Measurements from ENCODE around the gene SCARB1.
A peak's percentile ranks its signal among the peaks of the same experiment; 100 is the strongest.

The SCARB1 gene

DNA sequence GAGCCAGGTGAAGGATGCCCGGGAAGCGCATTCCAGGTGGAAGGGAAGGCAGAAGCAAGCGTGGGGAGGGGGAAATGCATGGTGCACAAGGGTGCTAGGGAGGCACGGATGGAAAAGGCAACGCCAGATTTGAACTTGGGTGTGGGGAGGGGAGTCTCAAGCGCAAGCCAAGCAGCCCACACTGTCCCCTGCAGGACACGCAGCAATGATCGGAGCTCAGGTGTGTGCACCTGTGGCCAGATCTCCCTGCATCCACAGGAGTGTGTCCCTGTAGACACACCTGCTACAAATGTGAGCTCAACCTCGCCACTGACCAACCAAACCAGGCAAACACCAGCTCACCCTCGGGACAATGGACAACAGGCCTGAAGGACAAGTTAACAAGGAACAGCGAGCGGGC is 63.2 kb downstream of the SCARB1 start:
- no peak overlapping the region for H3K4me3 ChIP-seq (ENCODE audit: low read length)
- peaks cover 3% of the 10 kb centered on the region for H3K4me1 ChIP-seq (ENCODE audit: control insufficient read depth, insufficient read depth, low read length)
- no peak overlapping the region for H3K9ac ChIP-seq (ENCODE audit: low read length)
- H3K27me3 ChIP-seq (ENCODE audit: control insufficient read depth, insufficient read depth, low read length), result no peaks in the 10 kb centered on the region
- no peaks in the 10 kb centered on the region for H3K36me3 ChIP-seq (ENCODE audit: control insufficient read depth, insufficient read depth, low read length)
- H3K27ac ChIP-seq (ENCODE audit: low read depth, low read length), result no peak overlapping the region

DNA sequence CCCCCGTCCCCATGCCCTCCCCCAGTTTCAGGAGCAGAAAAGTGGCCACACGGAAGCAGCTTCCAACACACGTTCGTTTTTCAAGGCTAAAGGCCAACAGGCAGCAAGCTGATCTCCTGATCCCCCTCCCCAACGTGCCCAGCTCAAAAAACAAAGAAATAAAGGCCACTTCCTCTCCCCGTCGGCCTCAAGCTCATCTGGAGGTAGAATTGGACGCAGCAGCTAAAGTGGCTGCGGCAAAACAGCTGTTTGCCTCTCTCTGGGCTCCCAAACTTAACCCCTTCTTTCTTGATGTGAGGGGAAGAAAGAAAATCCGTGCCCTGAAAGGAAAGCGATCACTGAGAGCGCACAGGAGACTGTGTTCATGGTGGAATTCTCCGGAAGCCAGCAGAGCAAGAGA is 66.3 kb downstream of the SCARB1 start:
- H3K4me1 ChIP-seq (ENCODE audit: control insufficient read depth, insufficient read depth, low read length), result no peaks in the 10 kb centered on the region
- H3K27ac ChIP-seq (ENCODE audit: low read depth, low read length), result no peak overlapping the region
- no peaks in the 10 kb centered on the region for H3K27me3 ChIP-seq (ENCODE audit: control insufficient read depth, insufficient read depth, low read length)
- H3K36me3 ChIP-seq (ENCODE audit: control insufficient read depth, insufficient read depth, low read length), result no peaks in the 10 kb centered on the region
- no peak overlapping the region for H3K9ac ChIP-seq (ENCODE audit: low read length)
- no peak overlapping the region for H3K4me3 ChIP-seq (ENCODE audit: low read length)

- H3K4me1 ChIP-seq (ENCODE audit: control insufficient read depth, insufficient read depth, low read length), result no peaks in the 10 kb centered on the region
- H3K27me3 ChIP-seq (ENCODE audit: control insufficient read depth, insufficient read depth, low read length), result no peaks in the 10 kb centered on the region
- no peak overlapping the region for H3K4me3 ChIP-seq (ENCODE audit: low read length)
- no peak overlapping the region for H3K27ac ChIP-seq (ENCODE audit: low read depth, low read length)
- H3K36me3 ChIP-seq (ENCODE audit: control insufficient read depth, insufficient read depth, low read length), result no peaks in the 10 kb centered on the region
- H3K9ac ChIP-seq (ENCODE audit: low read length), result no peak overlapping the region
Measured at GRCh38 chr12:124796303-124796960, 67.2 kb downstream of the SCARB1 start.

GRCh38 chr12:124795081-124795948 is 68.3 kb downstream of the SCARB1 start:
- Histone ChIP-seq H3K27me3 (ENCODE audit: control insufficient read depth, insufficient read depth, low read length) (no peaks in the 10 kb centered on the region), H3K4me3 (ENCODE audit: low read length) (no peak overlapping the region), H3K9ac (ENCODE audit: low read length) (no peak overlapping the region), H3K4me1 (ENCODE audit: control insufficient read depth, insufficient read depth, low read length) (no peaks in the 10 kb centered on the region), H3K27ac (ENCODE audit: low read depth, low read length) (no peak overlapping the region), H3K36me3 (ENCODE audit: control insufficient read depth, insufficient read depth, low read length) (no peaks in the 10 kb centered on the region)

GRCh38 chr12:124792961-124793441 is 70.7 kb downstream of the SCARB1 start:
- H3K27me3 ChIP-seq (ENCODE audit: control insufficient read depth, insufficient read depth, low read length), result no peaks in the 10 kb centered on the region
- H3K9ac ChIP-seq (ENCODE audit: low read length), result no peak overlapping the region
- H3K4me1 ChIP-seq (ENCODE audit: control insufficient read depth, insufficient read depth, low read length), result no peaks in the 10 kb centered on the region
- no peaks in the 10 kb centered on the region for H3K36me3 ChIP-seq (ENCODE audit: control insufficient read depth, insufficient read depth, low read length)
- no peak overlapping the region for H3K4me3 ChIP-seq (ENCODE audit: low read length)
- H3K27ac ChIP-seq (ENCODE audit: low read depth, low read length), result no peak overlapping the region

DNA sequence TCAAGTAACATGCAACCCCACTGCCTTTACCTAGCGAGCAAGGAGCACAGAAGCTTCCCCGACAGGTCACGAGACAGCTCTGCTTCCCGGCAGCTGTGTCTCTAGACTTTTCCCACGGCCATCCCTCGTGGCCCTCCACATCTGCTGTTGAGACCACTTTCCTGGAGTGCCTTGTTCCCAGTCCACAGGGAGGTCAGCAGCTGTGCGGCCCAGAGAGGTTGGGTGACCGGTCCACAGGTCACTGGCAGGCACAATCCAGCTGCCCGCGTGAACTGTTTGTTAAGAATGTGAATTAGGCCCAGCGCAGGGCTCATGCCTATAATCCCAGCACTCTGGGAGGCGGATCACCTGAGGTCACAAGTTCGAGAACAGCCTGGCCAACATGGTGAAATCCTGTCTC is 71.5 kb downstream of the SCARB1 start:
- H3K36me3 ChIP-seq (ENCODE audit: control insufficient read depth, insufficient read depth, low read length), result no peaks in the 10 kb centered on the region
- H3K27ac ChIP-seq (ENCODE audit: low read depth, low read length), result no peak overlapping the region
- no peaks in the 10 kb centered on the region for H3K4me1 ChIP-seq (ENCODE audit: control insufficient read depth, insufficient read depth, low read length)
- no peaks in the 10 kb centered on the region for H3K27me3 ChIP-seq (ENCODE audit: control insufficient read depth, insufficient read depth, low read length)
- no peak overlapping the region for H3K9ac ChIP-seq (ENCODE audit: low read length)
- H3K4me3 ChIP-seq (ENCODE audit: low read length), result no peak overlapping the region

GRCh38 chr12:124790650-124791400 is 72.8 kb downstream of the SCARB1 start:
- Histone ChIP-seq H3K27ac (ENCODE audit: low read depth, low read length) (no peak overlapping the region), H3K4me3 (ENCODE audit: low read length) (no peak overlapping the region), H3K9ac (ENCODE audit: low read length) (no peak overlapping the region), H3K4me1 (ENCODE audit: control insufficient read depth, insufficient read depth, low read length) (no peaks in the 10 kb centered on the region), H3K27me3 (ENCODE audit: control insufficient read depth, insufficient read depth, low read length) (no peaks in the 10 kb centered on the region), H3K36me3 (ENCODE audit: control insufficient read depth, insufficient read depth, low read length) (no peaks in the 10 kb centered on the region)

DNA sequence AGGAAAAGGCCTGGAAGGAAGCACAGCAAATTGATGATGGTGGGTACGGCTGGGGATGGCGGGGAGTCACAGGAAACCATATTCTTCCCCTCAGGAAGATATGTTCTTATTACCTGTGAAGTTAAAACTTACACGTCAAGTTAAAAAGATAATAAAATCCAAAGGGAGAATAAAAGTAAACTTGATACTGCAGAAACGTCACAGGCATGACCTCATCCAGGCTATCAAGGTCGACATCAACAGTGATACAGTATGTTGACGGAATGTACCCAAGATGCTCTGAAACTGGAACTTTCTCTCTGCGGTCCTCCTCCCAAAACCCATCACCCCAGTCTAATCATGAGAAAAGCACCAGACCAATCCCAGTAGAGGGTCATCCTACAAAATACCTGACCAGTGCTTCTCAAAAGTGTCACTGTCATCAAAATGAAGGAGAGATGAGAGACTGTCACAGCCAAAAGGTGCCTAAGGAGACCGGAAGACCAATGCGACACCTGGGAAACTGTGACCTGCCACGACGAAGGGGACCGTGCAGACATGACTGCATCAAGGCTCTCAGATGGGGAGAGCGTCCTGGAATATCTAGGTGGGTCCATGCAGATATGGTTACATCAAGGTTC is 74.6 kb downstream of the SCARB1 start:
- H3K4me3 ChIP-seq (ENCODE audit: low read length), result no peak overlapping the region
- no peaks in the 10 kb centered on the region for H3K27me3 ChIP-seq (ENCODE audit: control insufficient read depth, insufficient read depth, low read length)
- no peaks in the 10 kb centered on the region for H3K36me3 ChIP-seq (ENCODE audit: control insufficient read depth, insufficient read depth, low read length)
- H3K9ac ChIP-seq (ENCODE audit: low read length), result no peak overlapping the region
- H3K27ac ChIP-seq (ENCODE audit: low read depth, low read length), result no peak overlapping the region
- no peaks in the 10 kb centered on the region for H3K4me1 ChIP-seq (ENCODE audit: control insufficient read depth, insufficient read depth, low read length)

GRCh38 chr12:124786061-124786964 is 77.4 kb downstream of the SCARB1 start:
- H3K27me3 ChIP-seq (ENCODE audit: control insufficient read depth, insufficient read depth, low read length), result no peaks in the 10 kb centered on the region
- H3K4me3 ChIP-seq (ENCODE audit: low read length), result peak overlapping the region; percentile 58
- no peaks in the 10 kb centered on the region for H3K4me1 ChIP-seq (ENCODE audit: control insufficient read depth, insufficient read depth, low read length)
- H3K9ac ChIP-seq (ENCODE audit: low read length), result no peak overlapping the region
- H3K36me3 ChIP-seq (ENCODE audit: control insufficient read depth, insufficient read depth, low read length), result no peaks in the 10 kb centered on the region
- H3K27ac ChIP-seq (ENCODE audit: low read depth, low read length), result no peak overlapping the region

DNA sequence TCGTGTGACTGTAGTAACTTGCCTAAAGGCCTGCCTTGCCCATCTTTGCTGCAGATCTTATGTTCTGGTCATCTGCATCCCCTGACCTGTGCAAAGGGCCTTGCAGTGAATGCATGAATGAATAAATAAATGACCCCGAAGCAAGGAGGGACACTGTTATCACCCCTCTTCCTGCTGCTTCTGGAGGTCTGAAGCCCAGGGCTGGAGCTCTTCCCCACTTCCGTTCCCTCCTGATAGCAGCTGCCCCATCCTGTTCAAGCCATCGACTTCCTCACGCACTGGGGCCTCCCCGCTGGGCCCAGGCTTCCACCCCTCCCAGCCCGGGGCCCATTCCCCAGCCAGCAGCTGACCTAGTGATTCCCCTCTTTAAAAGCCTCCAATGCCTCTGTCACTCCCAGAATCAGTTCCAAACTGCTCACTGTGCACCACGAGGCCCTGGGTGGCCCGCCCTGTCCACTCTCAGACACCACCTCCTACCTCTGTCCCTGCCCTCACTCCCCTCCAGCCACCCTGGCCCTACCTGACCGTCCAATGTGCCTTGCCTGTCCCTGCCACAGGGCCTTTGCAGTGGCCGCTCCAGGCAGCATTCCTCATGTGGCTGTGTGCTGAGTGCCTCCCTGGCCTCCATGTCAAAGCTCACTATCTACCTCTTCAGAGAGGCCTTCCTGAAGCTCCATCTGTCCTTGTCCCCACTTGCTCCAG is 78.6 kb downstream of the SCARB1 start:
- Histone ChIP-seq H3K27ac (ENCODE audit: low read depth, low read length) (no peak overlapping the region), H3K4me1 (ENCODE audit: control insufficient read depth, insufficient read depth, low read length) (no peaks in the 10 kb centered on the region), H3K27me3 (ENCODE audit: control insufficient read depth, insufficient read depth, low read length) (no peaks in the 10 kb centered on the region), H3K36me3 (ENCODE audit: control insufficient read depth, insufficient read depth, low read length) (no peaks in the 10 kb centered on the region), H3K4me3 (ENCODE audit: low read length) (no peak overlapping the region), H3K9ac (ENCODE audit: low read length) (no peak overlapping the region)

DNA sequence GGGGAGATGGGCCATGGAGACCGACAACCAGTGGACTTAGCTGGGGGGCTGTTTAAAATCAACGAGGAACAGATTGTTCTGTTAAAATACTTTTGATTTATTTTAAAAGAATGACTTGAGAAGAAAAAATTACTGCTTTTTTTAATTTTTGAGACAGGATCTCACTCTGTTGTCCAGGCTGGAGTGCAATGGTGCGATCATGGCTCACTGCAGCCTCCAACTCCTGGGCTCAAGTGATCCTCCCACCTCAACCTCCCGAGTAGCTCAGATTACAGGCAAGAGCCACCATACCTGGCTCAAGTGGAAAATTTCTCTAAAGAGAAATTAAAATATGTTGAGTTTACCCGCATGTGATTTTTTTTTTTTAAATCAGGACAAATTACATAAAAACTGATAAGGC is 80.6 kb downstream of the SCARB1 start:
- Histone ChIP-seq H3K4me3 (ENCODE audit: low read length) (no peak overlapping the region), H3K27ac (ENCODE audit: low read depth, low read length) (no peak overlapping the region), H3K4me1 (ENCODE audit: control insufficient read depth, insufficient read depth, low read length) (no peaks in the 10 kb centered on the region), H3K27me3 (ENCODE audit: control insufficient read depth, insufficient read depth, low read length) (no peaks in the 10 kb centered on the region), H3K9ac (ENCODE audit: low read length) (no peak overlapping the region), H3K36me3 (ENCODE audit: control insufficient read depth, insufficient read depth, low read length) (no peaks in the 10 kb centered on the region)
